SU-DHL-6 (cell line): ENCODE data around the gene RGS19.

Experiments used
- H2AFZ ChIP-seq: fragments of 200-600 bp; sonication (generic); 2 replicates; pipeline ENCODE4 v1.6.1; 2014; ENCODE audit warnings: low read depth, mild to moderate bottlenecking, moderate library complexity, mixed read lengths, antibody characterized with exemption, low read length; ENCODE audit not compliant: severe bottlenecking
- H3F3A ChIP-seq: fragments of 200-600 bp; shearing (Covaris generic); 2 replicates; pipeline ENCODE4 v1.6.0; 2016; ENCODE audit warnings: antibody characterized with exemption, mild to moderate bottlenecking; ENCODE audit not compliant: insufficient read depth
- H3K27ac ChIP-seq: fragments of 200-600 bp; sonication (generic); 2 replicates; pipeline ENCODE4 v1.5.1; 2016; ENCODE audit warnings: low read depth, mild to moderate bottlenecking, low read length, moderate library complexity, mixed read lengths
- H3K27me3 ChIP-seq: fragments of 200-600 bp; sonication (generic), shearing (Covaris generic); 2 replicates; pipeline ENCODE4 v1.6.0; 2014; ENCODE audit warnings: mild to moderate bottlenecking, low read length
- H3K36me3 ChIP-seq: fragments of 200-600 bp; sonication (generic); 2 replicates; pipeline ENCODE4 v1.6.1; 2014; ENCODE audit warnings: mild to moderate bottlenecking, low read length, mixed read lengths
- H3K4me2 ChIP-seq: fragments of 300-600, 200-600 bp; shearing (Covaris generic), sonication (generic); 2 replicates; pipeline ENCODE4 v1.6.0; 2014; ENCODE audit warnings: low read length, low read depth, mild to moderate bottlenecking; ENCODE audit not compliant: poor library complexity, severe bottlenecking
- H3K4me3 ChIP-seq: fragments of 200-600 bp; sonication (generic); 2 replicates; pipeline ENCODE4 v1.5.1; 2014; ENCODE audit warnings: antibody characterized with exemption, low read length, mild to moderate bottlenecking, mixed read lengths; ENCODE audit not compliant: insufficient read depth, poor library complexity, severe bottlenecking
- H3K79me2 ChIP-seq: fragments of 200-600 bp; sonication (generic); 2 replicates; pipeline ENCODE4 v1.6.1; 2014; ENCODE audit warnings: mild to moderate bottlenecking, low read length, moderate library complexity; ENCODE audit not compliant: insufficient read depth
- H3K9ac ChIP-seq: fragments of 200-600 bp; sonication (generic); 2 replicates; pipeline ENCODE4 v1.7.0; 2014; ENCODE audit warnings: mild to moderate bottlenecking, low read length
- H3K9me2 ChIP-seq: fragments of 200-600 bp; sonication (generic); replicated peaks from 2 replicates; pipeline ENCODE4 v1.6.1; 2014; ENCODE audit warnings: low read length; ENCODE audit not compliant: insufficient read depth
- H3K9me3 ChIP-seq: fragments of 200-600 bp; sonication (generic); 2 replicates; pipeline ENCODE4 v1.6.1; 2014; ENCODE audit warnings: low read length, mixed read lengths; ENCODE audit not compliant: insufficient read depth
- H4K20me1 ChIP-seq: fragments of 200-600 bp; sonication (generic); 2 replicates; pipeline ENCODE4 v1.6.1; 2014; ENCODE audit warnings: low read depth, mild to moderate bottlenecking, antibody characterized with exemption, low read length, moderate library complexity, mixed read lengths
- CTCF ChIP-seq: fragments of 200-600 bp; sonication (generic); IDR thresholded peaks from one replicate; pipeline ENCODE4 v1.5.1; 2017; ENCODE audit warnings: antibody characterized with exemption, mild to moderate bottlenecking, low read length, moderate library complexity; ENCODE audit not compliant: insufficient read depth, poor library complexity, severe bottlenecking
- EZH2phosphoT487 ChIP-seq: fragments of 200-600 bp; sonication (generic), shearing (Covaris generic); conservative IDR thresholded peaks from 2 replicates; pipeline ENCODE4 v1.6.1; 2018; ENCODE audit warnings: mild to moderate bottlenecking, antibody characterized with exemption, low read length, moderate library complexity, mixed read lengths

Gene RGS19

GRCh38 chr20:64027981-64028685 lies 51.2 kb downstream of the RGS19 start:
- Histone ChIP-seq H3K27me3 (no peaks in the 10 kb centered on the region), H3K9ac (no peak overlapping the region), H3K27ac (no peak overlapping the region), H4K20me1 (no peaks in the 10 kb centered on the region), H3K4me2 (no peak overlapping the region), H3K36me3 (no peaks in the 10 kb centered on the region), H3K9me2 (no peaks in the 10 kb centered on the region), H3K79me2 (no peaks in the 10 kb centered on the region), H3K9me3 (no peaks in the 10 kb centered on the region), H2AFZ (no peak overlapping the region), H3K4me3 (no peak overlapping the region), H3F3A (no peaks in the 10 kb centered on the region)
- no peak for TF ChIP-seq CTCF
- no peak for TF ChIP-seq EZH2phosphoT487

GRCh38 chr20:64025826-64026412 lies 53.4 kb downstream of the RGS19 start:
- Histone ChIP-seq H3K4me3 (no peak overlapping the region), H2AFZ (no peak overlapping the region), H3K36me3 (no peaks in the 10 kb centered on the region), H3K79me2 (no peaks in the 10 kb centered on the region), H3K9me3 (no peaks in the 10 kb centered on the region), H4K20me1 (no peaks in the 10 kb centered on the region), H3K9ac (no peak overlapping the region), H3F3A (no peaks in the 10 kb centered on the region), H3K27ac (no peak overlapping the region), H3K9me2 (no peaks in the 10 kb centered on the region), H3K27me3 (no peaks in the 10 kb centered on the region), H3K4me2 (no peak overlapping the region)
- no peak for TF ChIP-seq CTCF
- no peak for TF ChIP-seq EZH2phosphoT487

- no peaks in the 10 kb centered on the region for H3F3A ChIP-seq
- no peak overlapping the region for H3K27ac ChIP-seq
- H3K79me2 ChIP-seq = no peaks in the 10 kb centered on the region
- H3K4me3 ChIP-seq = no peak overlapping the region
- H3K9me2 ChIP-seq = no peaks in the 10 kb centered on the region
- H3K36me3 ChIP-seq = no peaks in the 10 kb centered on the region
- no peak overlapping the region for H3K4me2 ChIP-seq
- H2AFZ ChIP-seq = no peak overlapping the region
- H3K27me3 ChIP-seq = no peaks in the 10 kb centered on the region
- no peak for TF ChIP-seq EZH2phosphoT487
- no peak for TF ChIP-seq CTCF
- no peak overlapping the region for H3K9ac ChIP-seq
- no peaks in the 10 kb centered on the region for H4K20me1 ChIP-seq
- no peaks in the 10 kb centered on the region for H3K9me3 ChIP-seq
These were observed 54.1 kb downstream of the RGS19 start for GRCh38 chr20:64025101-64025825.
